WTC11 (cell line): ENCODE results near the gene AKR1C2. TPM values are rescaled to one million over a fixed set of nuclear protein-coding genes. Genes with fewer than 3 reads are reported as not detected.
"Not testable (repeated sequence)": the region's sequence is repeated elsewhere in the genome, so short reads cannot be mapped to it uniquely, and the experiment has no call there.

Source experiments
- ATAC-seq: fragments of 200-7000 bp; cut with Tn5 transposase; 2 replicates; pipeline ENCODE4 v1.10.0; 2021; ENCODE audit warnings: mild to moderate bottlenecking, moderate library complexity
- CTCF ChIA-PET: fragments of 300-600 bp; sonication (Branson Sonifier 250); formaldehyde crosslinking; loops from one replicate; lab custom pipeline; 2021; ENCODE audit warnings: antibody characterized with exemption; lab: Charles Lee
- POLR2A ChIA-PET: fragments of 350-600 bp; sonication (Branson Sonifier 250); formaldehyde crosslinking; loops from one replicate; lab custom pipeline; 2021; ENCODE audit warnings: antibody characterized with exemption; lab: Charles Lee
- DNase-seq: peaks from one replicate; pipeline ENCODE4 v3.0.0; 2021; ENCODE audit warnings: low spot score
- H3K27ac Mint-ChIP-seq: 2 replicates; pipeline ENCODE4 v1.8.0; 2021; ENCODE audit warnings: mixed read lengths
- H3K27me3 Mint-ChIP-seq: 2 replicates; pipeline ENCODE4 v1.8.0; 2021; ENCODE audit warnings: low read depth, mild to moderate bottlenecking, moderate library complexity, mixed read lengths
- H3K36me3 Mint-ChIP-seq: 2 replicates; pipeline ENCODE4 v1.8.0; 2021; ENCODE audit warnings: mixed read lengths
- H3K4me1 Mint-ChIP-seq: 2 replicates; pipeline ENCODE4 v1.8.0; 2022; ENCODE audit warnings: mixed read lengths
- H3K4me3 Mint-ChIP-seq: 2 replicates; pipeline ENCODE4 v1.8.0; 2021; ENCODE audit warnings: mild to moderate bottlenecking, moderate library complexity, mixed read lengths
- H3K9me3 Mint-ChIP-seq: 2 replicates; pipeline ENCODE4 v1.8.0; 2021; ENCODE audit warnings: mixed read lengths
- CREB1 ChIP-seq: sonication (generic); formaldehyde crosslinking; IDR thresholded peaks from 2 replicates; pipeline ENCODE4 v1.8.0; 2023; ENCODE audit warnings: mild to moderate bottlenecking, missing genetic modification reagents
- E2F1 ChIP-seq: sonication (generic); formaldehyde crosslinking; IDR thresholded peaks from 2 replicates; pipeline ENCODE4 v1.8.0; 2022; ENCODE audit warnings: mild to moderate bottlenecking, missing genetic modification reagents
- E2F4 ChIP-seq: sonication (generic); formaldehyde crosslinking; IDR thresholded peaks from 2 replicates; pipeline ENCODE4 v1.8.1; 2022; ENCODE audit warnings: low read depth, mild to moderate bottlenecking, moderate library complexity, missing genetic modification reagents, borderline replicate concordance
- ETV6 ChIP-seq: sonication (generic); formaldehyde crosslinking; IDR thresholded peaks from 2 replicates; pipeline ENCODE4 v1.8.1; 2022; ENCODE audit warnings: mild to moderate bottlenecking, missing genetic modification reagents
- FOXP1 ChIP-seq: sonication (generic); formaldehyde crosslinking; IDR thresholded peaks from 2 replicates; pipeline ENCODE4 v1.8.0; 2022; ENCODE audit warnings: missing genetic modification reagents, mild to moderate bottlenecking, moderate library complexity, borderline replicate concordance
- HMGA2 ChIP-seq: fragments of 250-450 bp; sonication (Bioruptor Pico); IDR thresholded peaks from 2 replicates; pipeline ENCODE4 v1.4.0; 2021; ENCODE audit warnings: mild to moderate bottlenecking, moderate library complexity
- JAZF1 ChIP-seq: fragments of 250-450 bp; sonication (Bioruptor Pico); IDR thresholded peaks from 2 replicates; pipeline ENCODE4 v1.9.0; 2021; ENCODE audit warnings: moderate library complexity, mild to moderate bottlenecking, inconsistent platforms
- OVOL2 ChIP-seq: fragments of 250-450 bp; sonication (Bioruptor Pico); IDR thresholded peaks from 2 replicates; pipeline ENCODE4 v1.9.0; 2021; ENCODE audit warnings: mild to moderate bottlenecking, borderline replicate concordance
- PREB ChIP-seq: sonication (generic); formaldehyde crosslinking; IDR thresholded peaks from 2 replicates; pipeline ENCODE4 v1.8.1; 2022; ENCODE audit warnings: mild to moderate bottlenecking, missing genetic modification reagents, moderate library complexity, borderline replicate concordance
- TEAD1 ChIP-seq: sonication (generic); formaldehyde crosslinking; IDR thresholded peaks from 2 replicates; pipeline ENCODE4 v1.8.0; 2022; ENCODE audit warnings: mild to moderate bottlenecking, missing genetic modification reagents
- TP53 ChIP-seq: sonication (generic); formaldehyde crosslinking; IDR thresholded peaks from 2 replicates; pipeline ENCODE4 v1.8.1; 2023; ENCODE audit warnings: mild to moderate bottlenecking, missing genetic modification reagents
- ZNF121 ChIP-seq: sonication (generic); formaldehyde crosslinking; IDR thresholded peaks from 2 replicates; pipeline ENCODE4 v1.8.0; 2023; ENCODE audit warnings: missing genetic modification reagents
- ZNF512 ChIP-seq: sonication (generic); formaldehyde crosslinking; IDR thresholded peaks from 2 replicates; pipeline ENCODE4 v1.8.1; 2022; ENCODE audit warnings: missing genetic modification reagents, borderline replicate concordance
- total RNA-seq: library from RNA; stranded (reverse); gene quantifications from 3 replicates; pipeline ENCODE4 v1.2.3, GENCODE V29; 2021
- TF ChIP-seq, protein P1 (sequence below): fragments of 250-450 bp; sonication (Bioruptor Pico); IDR thresholded peaks from 2 replicates; pipeline ENCODE4 v1.9.0; 2021; ENCODE audit warnings: mild to moderate bottlenecking
- TF ChIP-seq, protein P2 (sequence below): sonication (generic); formaldehyde crosslinking; IDR thresholded peaks from 2 replicates; pipeline ENCODE4 v1.8.1; 2023; ENCODE audit warnings: mild to moderate bottlenecking, missing genetic modification reagents

AKR1C2 gene
- total RNA-seq, 1 experiment from 2014 or later: 1.2 TPM

DNA sequence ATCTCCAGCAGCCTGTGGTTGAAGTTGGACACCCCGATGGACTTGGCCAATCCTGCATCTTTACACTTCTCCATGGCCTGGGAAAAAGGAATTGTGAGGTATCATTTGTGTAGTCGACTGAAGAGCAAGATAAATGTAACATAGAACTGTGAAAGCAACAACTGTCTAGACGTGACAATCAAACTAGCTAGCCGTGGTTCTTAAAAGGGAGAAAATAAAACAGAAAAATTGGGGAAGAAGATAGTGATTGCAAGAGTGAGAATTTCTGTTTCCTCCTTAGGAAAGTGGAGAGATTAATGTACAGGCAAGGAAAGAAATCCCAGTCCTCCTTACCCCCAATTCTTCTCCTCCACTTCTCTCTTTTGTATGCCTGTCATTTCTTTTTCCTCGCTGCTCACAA lies 5.0 kb downstream of the AKR1C2 start:
- Mint-ChIP-seq H3K36me3 (no peaks in the 10 kb centered on the region), H3K4me3 (no peak overlapping the region), H3K27me3 (no peaks in the 10 kb centered on the region; the same call in 1 of the 2 replicates), H3K9me3 (no peaks in the 10 kb centered on the region), H3K4me1 (no peaks in the 10 kb centered on the region; the same call in 1 of the 2 replicates), H3K27ac (no peak overlapping the region)
- no peak for ATAC-seq
- TF ChIP-seq PREB (CRISPR knock-in tag) (no peak), ZNF121 (CRISPR knock-in tag) (no peak), E2F1 (CRISPR knock-in tag) (no peak), CREB1 (CRISPR knock-in tag) (no peak)
- CTCF ChIA-PET: no interaction called here
- POLR2A ChIA-PET: no interaction called here
- DNase-seq: no peak

- POLR2A ChIA-PET, DNase-seq, H3K9me3 Mint-ChIP-seq, ATAC-seq, H3K27ac Mint-ChIP-seq, H3K4me3 Mint-ChIP-seq, CTCF ChIA-PET, H3K36me3 Mint-ChIP-seq, H3K27me3 Mint-ChIP-seq, H3K4me1 Mint-ChIP-seq: not testable (repeated sequence)
These were observed 9.4 kb downstream of the AKR1C2 start for GRCh38 chr10:4994260-4994659.

DNA sequence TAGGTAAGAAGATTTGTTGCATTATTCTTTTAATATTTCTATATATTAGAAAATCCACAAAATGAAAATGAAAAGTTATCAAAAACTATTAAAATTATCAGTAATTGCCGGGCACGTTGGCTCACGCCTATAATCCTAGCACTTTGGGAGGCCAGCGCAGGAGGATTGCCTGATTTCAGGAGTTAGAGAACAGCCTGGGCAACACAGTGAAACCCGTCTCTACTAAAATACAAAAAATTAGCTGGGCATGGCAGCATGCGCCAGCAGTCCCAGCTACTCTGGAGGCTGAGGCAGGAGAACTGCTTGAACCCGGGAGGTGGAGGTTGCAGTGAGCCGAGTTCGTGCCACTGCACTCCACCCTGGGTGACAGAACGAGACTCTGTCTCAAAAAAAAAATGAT lies 11.1 kb downstream of the AKR1C2 start:
- H3K27ac Mint-ChIP-seq, ATAC-seq, H3K9me3 Mint-ChIP-seq, POLR2A ChIA-PET, H3K4me3 Mint-ChIP-seq, H3K4me1 Mint-ChIP-seq, H3K27me3 Mint-ChIP-seq, DNase-seq, H3K36me3 Mint-ChIP-seq: not testable (repeated sequence)
- CTCF ChIA-PET: interaction anchor here (1.0 kb wide), 1 partner anchor 143 kb away, joined by 3 read pairs; no protein-coding TSS in a partner anchor

DNA sequence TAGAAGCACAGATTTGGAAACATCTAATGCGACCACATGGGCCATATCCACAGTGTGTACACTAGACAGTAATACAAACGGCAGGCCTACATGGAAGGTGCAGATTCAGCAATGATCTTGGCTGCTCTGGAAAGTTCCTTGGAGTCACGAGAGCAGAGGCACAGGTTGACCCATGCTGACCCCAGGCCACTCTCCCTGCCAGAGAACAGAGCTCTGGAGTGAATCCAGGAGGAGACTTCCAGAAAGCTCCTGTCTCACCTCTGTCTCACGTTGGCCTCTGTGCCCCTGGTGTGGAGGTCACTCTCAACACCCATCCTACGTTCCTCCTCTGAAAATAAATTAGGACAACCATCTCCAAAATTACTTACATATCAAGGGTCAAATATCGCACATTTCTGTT lies 12.2 kb downstream of the AKR1C2 start:
- H3K4me3 Mint-ChIP-seq, H3K27ac Mint-ChIP-seq, H3K9me3 Mint-ChIP-seq, DNase-seq, CTCF ChIA-PET, POLR2A ChIA-PET, H3K4me1 Mint-ChIP-seq, H3K36me3 Mint-ChIP-seq, ATAC-seq, H3K27me3 Mint-ChIP-seq: not testable (repeated sequence)

GRCh38 chr10:4990217-4990616 lies 13.4 kb downstream of the AKR1C2 start:
- DNase-seq (no peak), ATAC-seq (no peak)
- POLR2A ChIA-PET: no interaction called here
- H3K4me3 Mint-ChIP-seq: no peak overlapping the region
- H3K4me1 Mint-ChIP-seq: no peaks in the 10 kb centered on the region
- H3K36me3 Mint-ChIP-seq: 0 out of 2 replicates have a peak, but pooled peaks cover 6% of the 10 kb centered on the region
- H3K9me3 Mint-ChIP-seq: peaks cover 17% of the 10 kb centered on the region
- H3K27me3 Mint-ChIP-seq: no peaks in the 10 kb centered on the region; the same call in 1 of the 2 replicates
- CTCF ChIA-PET: no interaction called here
- H3K27ac Mint-ChIP-seq: no peak overlapping the region
- no peak for TF ChIP-seq PREB (CRISPR knock-in tag)
- no peak for TF ChIP-seq E2F4
- no peak for TF ChIP-seq TEAD1 (CRISPR knock-in tag)
- TF ChIP-seq, protein P1, sequence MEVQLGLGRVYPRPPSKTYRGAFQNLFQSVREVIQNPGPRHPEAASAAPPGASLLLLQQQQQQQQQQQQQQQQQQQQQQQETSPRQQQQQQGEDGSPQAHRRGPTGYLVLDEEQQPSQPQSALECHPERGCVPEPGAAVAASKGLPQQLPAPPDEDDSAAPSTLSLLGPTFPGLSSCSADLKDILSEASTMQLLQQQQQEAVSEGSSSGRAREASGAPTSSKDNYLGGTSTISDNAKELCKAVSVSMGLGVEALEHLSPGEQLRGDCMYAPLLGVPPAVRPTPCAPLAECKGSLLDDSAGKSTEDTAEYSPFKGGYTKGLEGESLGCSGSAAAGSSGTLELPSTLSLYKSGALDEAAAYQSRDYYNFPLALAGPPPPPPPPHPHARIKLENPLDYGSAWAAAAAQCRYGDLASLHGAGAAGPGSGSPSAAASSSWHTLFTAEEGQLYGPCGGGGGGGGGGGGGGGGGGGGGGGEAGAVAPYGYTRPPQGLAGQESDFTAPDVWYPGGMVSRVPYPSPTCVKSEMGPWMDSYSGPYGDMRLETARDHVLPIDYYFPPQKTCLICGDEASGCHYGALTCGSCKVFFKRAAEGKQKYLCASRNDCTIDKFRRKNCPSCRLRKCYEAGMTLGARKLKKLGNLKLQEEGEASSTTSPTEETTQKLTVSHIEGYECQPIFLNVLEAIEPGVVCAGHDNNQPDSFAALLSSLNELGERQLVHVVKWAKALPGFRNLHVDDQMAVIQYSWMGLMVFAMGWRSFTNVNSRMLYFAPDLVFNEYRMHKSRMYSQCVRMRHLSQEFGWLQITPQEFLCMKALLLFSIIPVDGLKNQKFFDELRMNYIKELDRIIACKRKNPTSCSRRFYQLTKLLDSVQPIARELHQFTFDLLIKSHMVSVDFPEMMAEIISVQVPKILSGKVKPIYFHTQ (CRISPR knock-in tag): no peak
- no peak for TF ChIP-seq ETV6 (CRISPR knock-in tag)
- TF ChIP-seq, protein P2, sequence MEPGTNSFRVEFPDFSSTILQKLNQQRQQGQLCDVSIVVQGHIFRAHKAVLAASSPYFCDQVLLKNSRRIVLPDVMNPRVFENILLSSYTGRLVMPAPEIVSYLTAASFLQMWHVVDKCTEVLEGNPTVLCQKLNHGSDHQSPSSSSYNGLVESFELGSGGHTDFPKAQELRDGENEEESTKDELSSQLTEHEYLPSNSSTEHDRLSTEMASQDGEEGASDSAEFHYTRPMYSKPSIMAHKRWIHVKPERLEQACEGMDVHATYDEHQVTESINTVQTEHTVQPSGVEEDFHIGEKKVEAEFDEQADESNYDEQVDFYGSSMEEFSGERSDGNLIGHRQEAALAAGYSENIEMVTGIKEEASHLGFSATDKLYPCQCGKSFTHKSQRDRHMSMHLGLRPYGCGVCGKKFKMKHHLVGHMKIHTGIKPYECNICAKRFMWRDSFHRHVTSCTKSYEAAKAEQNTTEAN (CRISPR knock-in tag): no peak
- no peak for TF ChIP-seq JAZF1 (CRISPR knock-in tag)
- TF ChIP-seq ZNF512 (CRISPR knock-in tag): no peak
- TF ChIP-seq OVOL2 (CRISPR knock-in tag): no peak
- no peak for TF ChIP-seq HMGA2 (CRISPR knock-in tag)
- no peak for TF ChIP-seq TP53 (CRISPR knock-in tag)
- no peak for TF ChIP-seq FOXP1 (CRISPR knock-in tag)
